BJ (cell line): ENCODE data around the gene UBFD1. TPM values are rescaled to one million over a fixed set of nuclear protein-coding genes. Genes with fewer than 3 reads are reported as not detected.

Experiments used
- CTCF ChIA-PET: fragments of 350-600 bp; formaldehyde crosslinking; extraction: SDS; loops from one replicate; lab custom pipeline; 2021; ENCODE audit warnings: antibody characterized with exemption, inconsistent platforms; lab: Yijun Ruan, JAX
- POLR2A ChIA-PET: fragments of 300-600 bp; sonication (Branson Sonifier 250); formaldehyde crosslinking; extraction: SDS; loops from one replicate; lab custom pipeline; 2021; ENCODE audit warnings: antibody characterized with exemption; lab: Charles Lee
- DNase-seq: peaks from one replicate; pipeline ENCODE4 v3.0.0-alpha.2; 2011; ENCODE audit warnings: low read depth
- H3K27me3 ChIP-seq: 2 replicates; pipeline ENCODE4 v1.6.0; 2011; ENCODE audit warnings: low read length; ENCODE audit not compliant: control insufficient read depth, insufficient read depth
- H3K36me3 ChIP-seq: 2 replicates; pipeline ENCODE4 v1.5.1; 2011; ENCODE audit warnings: low read length; ENCODE audit not compliant: control insufficient read depth, insufficient read depth
- H3K4me3 ChIP-seq: 2 replicates; pipeline ENCODE4 v1.5.1; 2011; ENCODE audit warnings: low read depth, mild to moderate bottlenecking, control low read depth, low read length
- CTCF ChIP-seq: IDR thresholded peaks from 2 replicates; pipeline ENCODE4 v1.5.1; 2011; ENCODE audit warnings: low read depth, mild to moderate bottlenecking, control low read depth, inconsistent platforms, low read length, moderate library complexity; ENCODE audit not compliant: insufficient read depth
- polyA plus RNA-seq: library from polyadenylated mRNA; depleted of rRNA; stranded (reverse); fragments of >200 nt; gene quantifications from 2 replicates; pipeline ENCODE4 v1.2.3, GENCODE V29; 2011

UBFD1 gene
- polyA plus RNA-seq, 1 experiment, result 61.4 TPM

- no peak overlapping the region for H3K4me3 ChIP-seq
- no peak for DNase-seq
- TF ChIP-seq CTCF, result no peak
- no peaks in the 10 kb centered on the region for H3K27me3 ChIP-seq
- ChIA-PET CTCF (interaction anchor here (1.1 to 1.3 kb wide), 2 partner anchors 11 to 71 kb away, joined by 4 to 7 read pairs; partner anchors contain the start of gene NDUFAB1), POLR2A (no interaction called here)
- H3K36me3 ChIP-seq, result peaks cover 19% of the 10 kb centered on the region
These were observed 32.6 kb upstream of the UBFD1 start for GRCh38 chr16:23524886-23525285.

- peaks cover 18% of the 10 kb centered on the region for H3K36me3 ChIP-seq
- no peak overlapping the region for H3K4me3 ChIP-seq
- DNase-seq, result no peak
- CTCF ChIA-PET, result interaction anchor here (0.9 kb wide), 1 partner anchor 11 kb away, joined by 3 read pairs; no protein-coding TSS in a partner anchor
- no peaks in the 10 kb centered on the region for H3K27me3 ChIP-seq
- POLR2A ChIA-PET, result no interaction called here
- TF ChIP-seq CTCF, result no peak
These were observed 29.4 kb upstream of the UBFD1 start for GRCh38 chr16:23527961-23528643.

GRCh38 chr16:23528644-23529310 is 28.8 kb upstream of the UBFD1 start:
- CTCF ChIA-PET, result interaction anchor here (0.6 to 0.9 kb wide), 2 partner anchors 10 to 13 kb away, joined by 3 read pairs; no protein-coding TSS in a partner anchor
- H3K27me3 ChIP-seq, result no peaks in the 10 kb centered on the region
- DNase-seq, result no peak
- no peak for TF ChIP-seq CTCF
- no peak overlapping the region for H3K4me3 ChIP-seq
- H3K36me3 ChIP-seq, result peaks cover 14% of the 10 kb centered on the region
- POLR2A ChIA-PET, result no interaction called here

- ChIA-PET POLR2A (no interaction called here), CTCF (interaction anchor here (0.8 kb wide), 1 partner anchor 20 kb away, joined by 3 read pairs; the partner anchor contains the start of gene GGA2)
- DNase-seq, result no peak
- TF ChIP-seq CTCF, result no peak
- Histone ChIP-seq H3K27me3 (no peaks in the 10 kb centered on the region), H3K36me3 (peaks cover 15% of the 10 kb centered on the region), H3K4me3 (no peak overlapping the region)
These were observed 27.5 kb upstream of the UBFD1 start for GRCh38 chr16:23530062-23530461.

GRCh38 chr16:23532448-23532847 is 25.1 kb upstream of the UBFD1 start:
- Histone ChIP-seq H3K27me3 (no peaks in the 10 kb centered on the region), H3K4me3 (no peak overlapping the region), H3K36me3 (peaks cover 17% of the 10 kb centered on the region)
- no peak for DNase-seq
- POLR2A ChIA-PET, result no interaction called here
- no peak for TF ChIP-seq CTCF
- CTCF ChIA-PET, result no interaction called here
